BE2C (cell line): ENCODE measurements around the gene DSG3.

Experiments
- DNase-seq: peaks from one replicate; pipeline ENCODE4 v3.0.0-alpha.2; 2020
- H3K27me3 ChIP-seq: fragments of 250-450 bp; sonication (Bioruptor Pico); 2 replicates; pipeline ENCODE4 v1.5.1; 2020; ENCODE audit warnings: mild to moderate bottlenecking
- H3K36me3 ChIP-seq: fragments of 250-450 bp; sonication (Bioruptor Pico); 2 replicates; pipeline ENCODE4 v1.5.1; 2020; ENCODE audit warnings: mild to moderate bottlenecking
- H3K4me1 ChIP-seq: fragments of 250-450 bp; sonication (Bioruptor Pico); 2 replicates; pipeline ENCODE4 v1.5.1; 2020
- H3K4me3 ChIP-seq: 2 replicates; pipeline ENCODE4 v1.5.1; 2011; ENCODE audit warnings: low read depth, low read length
- H3K9me3 ChIP-seq: fragments of 250-450 bp; sonication (Bioruptor Pico); 2 replicates; pipeline ENCODE4 v1.5.1; 2020
- TF ChIP-seq, protein P1 (sequence below): IDR thresholded peaks from 2 replicates; pipeline ENCODE4 v1.5.1; 2012; ENCODE audit warnings: mild to moderate bottlenecking, low read depth, low read length

The DSG3 gene

DNA sequence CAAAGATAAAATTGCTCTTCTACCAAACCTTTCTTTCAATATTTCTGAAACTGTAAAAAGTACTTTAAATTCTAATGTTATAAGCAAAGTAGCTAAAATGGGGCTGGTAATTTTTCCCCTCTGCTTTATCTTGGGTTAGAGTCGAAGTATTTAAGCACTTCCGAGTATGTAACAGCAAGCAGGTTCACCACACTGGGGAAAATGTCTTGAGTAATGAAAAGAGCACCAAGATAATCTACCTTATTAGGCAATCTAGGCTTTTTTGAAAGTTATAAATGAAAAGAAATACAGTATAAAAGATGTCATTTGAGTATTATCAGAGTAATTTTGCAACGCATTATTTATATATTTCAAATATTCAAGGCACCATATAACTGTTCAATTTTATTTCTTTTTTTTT, 687 bp upstream of the DSG3 start:
- TF ChIP-seq, protein P1, sequence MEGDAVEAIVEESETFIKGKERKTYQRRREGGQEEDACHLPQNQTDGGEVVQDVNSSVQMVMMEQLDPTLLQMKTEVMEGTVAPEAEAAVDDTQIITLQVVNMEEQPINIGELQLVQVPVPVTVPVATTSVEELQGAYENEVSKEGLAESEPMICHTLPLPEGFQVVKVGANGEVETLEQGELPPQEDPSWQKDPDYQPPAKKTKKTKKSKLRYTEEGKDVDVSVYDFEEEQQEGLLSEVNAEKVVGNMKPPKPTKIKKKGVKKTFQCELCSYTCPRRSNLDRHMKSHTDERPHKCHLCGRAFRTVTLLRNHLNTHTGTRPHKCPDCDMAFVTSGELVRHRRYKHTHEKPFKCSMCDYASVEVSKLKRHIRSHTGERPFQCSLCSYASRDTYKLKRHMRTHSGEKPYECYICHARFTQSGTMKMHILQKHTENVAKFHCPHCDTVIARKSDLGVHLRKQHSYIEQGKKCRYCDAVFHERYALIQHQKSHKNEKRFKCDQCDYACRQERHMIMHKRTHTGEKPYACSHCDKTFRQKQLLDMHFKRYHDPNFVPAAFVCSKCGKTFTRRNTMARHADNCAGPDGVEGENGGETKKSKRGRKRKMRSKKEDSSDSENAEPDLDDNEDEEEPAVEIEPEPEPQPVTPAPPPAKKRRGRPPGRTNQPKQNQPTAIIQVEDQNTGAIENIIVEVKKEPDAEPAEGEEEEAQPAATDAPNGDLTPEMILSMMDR = no peak

DNA sequence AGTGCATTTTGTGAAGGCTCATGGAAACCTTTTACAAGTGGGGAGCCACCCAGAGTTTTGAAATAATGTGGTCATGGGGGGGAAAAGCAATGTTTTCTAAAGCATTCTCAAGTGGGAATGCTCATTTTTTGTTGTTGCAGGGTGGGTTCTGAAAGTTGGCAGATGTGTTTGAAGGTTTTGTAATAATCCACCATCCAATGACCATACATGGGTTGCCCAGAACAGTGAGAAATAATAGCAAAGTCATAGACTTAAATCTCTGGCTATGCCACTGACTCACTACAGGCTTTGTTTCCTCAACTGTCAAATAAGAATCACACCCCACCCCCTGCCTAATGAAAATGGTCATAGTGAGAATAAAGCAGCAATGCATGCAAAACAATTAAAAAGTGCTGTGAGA, 2.9 kb downstream of the DSG3 start:
- Histone ChIP-seq H3K36me3 (no peaks in the 10 kb centered on the region), H3K4me1 (no peaks in the 10 kb centered on the region), H3K9me3 (no peaks in the 10 kb centered on the region), H3K4me3 (no peak overlapping the region), H3K27me3 (no peaks in the 10 kb centered on the region)
- DNase-seq = no peak
- TF ChIP-seq, protein P1 = no peak

More for the DNA sequence above, 687 bp upstream of the DSG3 start:
- Histone ChIP-seq H3K4me1 (no peaks in the 10 kb centered on the region), H3K9me3 (no peaks in the 10 kb centered on the region), H3K4me3 (no peak overlapping the region), H3K36me3 (no peaks in the 10 kb centered on the region), H3K27me3 (no peaks in the 10 kb centered on the region)
- DNase-seq = no peak

DNA sequence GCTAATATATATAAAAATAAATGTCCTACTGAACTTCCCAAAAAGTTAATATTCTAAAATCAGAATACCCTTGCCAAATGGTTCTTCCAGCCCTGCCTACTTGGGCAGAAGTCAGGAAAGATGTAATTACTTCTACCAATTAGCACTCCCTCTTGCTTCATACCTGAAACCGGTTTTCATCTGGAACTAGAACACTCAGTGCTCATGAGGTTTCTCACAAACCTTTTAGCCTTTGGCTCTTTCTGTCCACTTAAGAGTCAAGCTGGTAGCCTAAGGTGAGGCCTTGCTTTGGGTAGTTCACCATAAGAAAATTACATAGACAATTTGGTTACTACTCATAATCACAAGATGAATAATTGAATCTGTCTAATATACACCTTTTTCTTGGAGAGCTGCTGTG, 4.1 kb downstream of the DSG3 start:
- Histone ChIP-seq H3K4me1 (no peaks in the 10 kb centered on the region), H3K27me3 (no peaks in the 10 kb centered on the region), H3K4me3 (no peak overlapping the region), H3K36me3 (no peaks in the 10 kb centered on the region), H3K9me3 (no peaks in the 10 kb centered on the region)
- TF ChIP-seq, protein P1 = no peak
- no peak for DNase-seq

- TF ChIP-seq, protein P1 = no peak
- no peak for DNase-seq
- Histone ChIP-seq H3K27me3 (no peaks in the 10 kb centered on the region), H3K4me1 (no peaks in the 10 kb centered on the region), H3K4me3 (no peak overlapping the region), H3K36me3 (no peaks in the 10 kb centered on the region), H3K9me3 (no peaks in the 10 kb centered on the region)
These were observed 6.6 kb downstream of the DSG3 start for GRCh38 chr18:31454066-31454708.

DNA sequence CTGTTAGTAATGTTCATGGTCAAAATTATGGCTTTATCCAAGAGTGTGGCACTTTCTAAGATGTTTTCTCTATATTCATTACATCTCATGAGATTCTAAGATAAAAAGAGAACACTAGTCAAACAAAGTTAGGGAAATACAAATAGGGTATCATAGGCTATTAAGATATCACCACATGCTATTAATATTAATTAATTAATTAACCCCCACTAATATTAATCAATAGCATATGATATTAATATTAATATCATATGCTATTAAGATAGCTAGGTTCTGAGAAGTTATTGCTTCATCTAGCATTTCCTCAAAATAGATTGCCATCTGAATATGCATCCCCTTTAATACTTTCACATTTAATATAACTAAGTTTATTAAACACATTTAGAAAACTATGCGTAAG, 22.1 kb downstream of the DSG3 start:
- DNase-seq = no peak
- Histone ChIP-seq H3K4me1 (no peaks in the 10 kb centered on the region), H3K27me3 (no peaks in the 10 kb centered on the region), H3K9me3 (no peaks in the 10 kb centered on the region), H3K4me3 (no peak overlapping the region), H3K36me3 (no peaks in the 10 kb centered on the region)
- TF ChIP-seq, protein P1 = no peak

- Histone ChIP-seq H3K27me3 (no peaks in the 10 kb centered on the region), H3K9me3 (no peaks in the 10 kb centered on the region), H3K36me3 (no peaks in the 10 kb centered on the region), H3K4me1 (no peaks in the 10 kb centered on the region), H3K4me3 (no peak overlapping the region)
- no peak for DNase-seq
- TF ChIP-seq, protein P1 = no peak
These were observed 31.1 kb downstream of the DSG3 start for GRCh38 chr18:31478688-31479087.
